GM21423 (cell line): Measurements from ENCODE around the gene FASTKD2.
"Not testable (repeated sequence)": the region's sequence is repeated elsewhere in the genome, so short reads cannot be mapped to it uniquely, and the experiment has no call there.

Source experiments
- ATAC-seq: cut with Tn5 transposase; IDR thresholded peaks from one replicate; pipeline ENCODE4 v1.9.1; 2021; ENCODE audit warnings: mild to moderate bottlenecking, moderate library complexity; ENCODE audit not compliant: unreplicated experiment

FASTKD2 gene

GRCh38 chr2:206790311-206790935, 25.0 kb downstream of the FASTKD2 start:
- ATAC-seq, result no peak

- no peak for ATAC-seq
These were observed 27.2 kb downstream of the FASTKD2 start for GRCh38 chr2:206792645-206793044.

GRCh38 chr2:206797376-206797775, 32.0 kb downstream of the FASTKD2 start:
- no peak for ATAC-seq

- peak; percentile 76 for ATAC-seq
These were observed 32.6 kb downstream of the FASTKD2 start for GRCh38 chr2:206798000-206798399.

GRCh38 chr2:206799083-206799482, 33.7 kb downstream of the FASTKD2 start:
- ATAC-seq, result no peak

GRCh38 chr2:206800506-206801417, 35.4 kb downstream of the FASTKD2 start:
- peak; percentile 38 for ATAC-seq

- ATAC-seq, result no peak
These were observed 36.2 kb downstream of the FASTKD2 start for GRCh38 chr2:206801418-206802189.

- no peak for ATAC-seq
These were observed 37.5 kb downstream of the FASTKD2 start for GRCh38 chr2:206802654-206803514.

GRCh38 chr2:206804326-206804725, 38.9 kb downstream of the FASTKD2 start:
- no peak for ATAC-seq

GRCh38 chr2:206805887-206806607, 40.6 kb downstream of the FASTKD2 start:
- ATAC-seq, result no peak

- not testable (repeated sequence) for ATAC-seq
These were observed 42.2 kb downstream of the FASTKD2 start for GRCh38 chr2:206807624-206808023.

GRCh38 chr2:206812471-206812870, 47.1 kb downstream of the FASTKD2 start:
- not testable (repeated sequence) for ATAC-seq

GRCh38 chr2:206814498-206814897, 49.1 kb downstream of the FASTKD2 start:
- no peak for ATAC-seq

- no peak for ATAC-seq
These were observed 55.4 kb downstream of the FASTKD2 start for GRCh38 chr2:206820807-206821206.

- ATAC-seq, result no peak
These were observed 57.8 kb downstream of the FASTKD2 start for GRCh38 chr2:206823178-206823577.

- no peak for ATAC-seq
These were observed 58.7 kb downstream of the FASTKD2 start for GRCh38 chr2:206824087-206824618.

- no peak for ATAC-seq
These were observed 59.6 kb downstream of the FASTKD2 start for GRCh38 chr2:206824993-206825392.

GRCh38 chr2:206831442-206831995, 66.1 kb downstream of the FASTKD2 start:
- ATAC-seq, result no peak

- no peak for ATAC-seq
These were observed 67.5 kb downstream of the FASTKD2 start for GRCh38 chr2:206832873-206833272.
